GM12878 (cell line): Measurements from ENCODE around the gene TAOK2. TPM values are rescaled to one million over a fixed set of nuclear protein-coding genes. Genes with fewer than 3 reads are reported as not detected.

ENCODE experiments used
- ATAC-seq: fragments of 200-7000 bp; cut with Tn5 transposase; 3 replicates; pipeline ENCODE4 v1.9.1; 2020; ENCODE audit warnings: mild to moderate bottlenecking, moderate library complexity
- BruUV-seq: library from RNA; stranded (reverse); fragments of 400-500 nt; replicated peaks from 2 replicates; lab custom pipeline; 2021; lab: Mats Ljungman, UMichigan
- CTCF ChIA-PET: fragments of 300-600 bp; sonication (Branson Sonifier 250); formaldehyde crosslinking; extraction: SDS; loops from one replicate; lab custom pipeline; 2021; ENCODE audit warnings: inconsistent platforms; lab: Yijun Ruan, JAX
- POLR2A ChIA-PET: fragments of 350-600 bp; formaldehyde crosslinking; extraction: SDS; loops from one replicate; lab custom pipeline; 2021; ENCODE audit warnings: inconsistent platforms; lab: Charles Lee
- RAD21 ChIA-PET: fragments of 300-600 bp; sonication (Branson Sonifier 250); formaldehyde crosslinking; loops from one replicate; lab custom pipeline; 2023; ENCODE audit warnings: antibody characterized with exemption; ENCODE audit not compliant: unreplicated experiment; lab: Charles Lee
- SMC1A ChIA-PET: fragments of 300-600 bp; sonication (Branson Sonifier 250); formaldehyde crosslinking; loops from one replicate; lab custom pipeline; 2023; ENCODE audit not compliant: unreplicated experiment, uncharacterized antibody; lab: Charles Lee
- DNase-seq: peaks from one replicate; pipeline ENCODE4 v3.0.0-alpha.2; 2011; ENCODE audit warnings: low read depth, low spot score
- FAIRE-seq: peaks from 3 replicates; lab custom pipeline; 2011; peaks lifted over from hg19 to GRCh38; lab: Jason Lieb, UNC
- H2AFZ ChIP-seq: 2 replicates; pipeline ENCODE4 v1.6.0; 2011; ENCODE audit warnings: low read depth, low read length, control low read depth; ENCODE audit not compliant: control insufficient read depth
- H3K27ac ChIP-seq: 2 replicates; pipeline ENCODE4 v1.5.1; 2011; ENCODE audit warnings: control low read depth; ENCODE audit not compliant: control insufficient read depth, insufficient read depth
- H3K27me3 ChIP-seq, 2 experiments: replicated peaks in 1 of 2; 2 replicates each; pipeline versions ENCODE4 v1.6.0 to v1.6.1; 2011; ENCODE audit warnings: low read length in 1 of 2; ENCODE audit not compliant: control insufficient read depth in 2 of 2, insufficient read depth in 2 of 2
- H3K36me3 ChIP-seq, 2 experiments: 2 replicates each; pipeline ENCODE4 v1.5.1; 2011; ENCODE audit warnings: low read length in 1 of 2; ENCODE audit not compliant: control insufficient read depth in 2 of 2, insufficient read depth in 2 of 2
- H3K4me1 ChIP-seq: 2 replicates; pipeline ENCODE4 v1.6.1; 2011; ENCODE audit warnings: mild to moderate bottlenecking, low read length, moderate library complexity, mixed read lengths; ENCODE audit not compliant: control insufficient read depth, insufficient read depth
- H3K4me2 ChIP-seq: 2 replicates; pipeline ENCODE4 v1.6.0; 2011; ENCODE audit warnings: control low read depth; ENCODE audit not compliant: control insufficient read depth, insufficient read depth
- H3K4me3 ChIP-seq: fragments of 200-600 bp; sonication (generic); 2 replicates; pipeline ENCODE4 v1.5.1; 2016
- H3K79me2 ChIP-seq: 2 replicates; pipeline ENCODE4 v1.6.0; 2011; ENCODE audit warnings: low read length; ENCODE audit not compliant: control insufficient read depth, insufficient read depth
- H3K9ac ChIP-seq: 2 replicates; pipeline ENCODE4 v1.8.0; 2011; ENCODE audit warnings: low read length, control low read depth, mixed read lengths; ENCODE audit not compliant: control insufficient read depth, insufficient read depth
- H3K9me3 ChIP-seq: replicated peaks from 3 replicates; pipeline ENCODE4 v1.5.1; 2011; ENCODE audit warnings: mild to moderate bottlenecking, low read length; ENCODE audit not compliant: control insufficient read depth, insufficient read depth
- H4K20me1 ChIP-seq: 2 replicates; pipeline ENCODE4 v1.6.0; 2011; ENCODE audit not compliant: control insufficient read depth, insufficient read depth
- CHD2 ChIP-seq: IDR thresholded peaks from 2 replicates; pipeline ENCODE4 v1.6.1; 2011; ENCODE audit warnings: low read depth, low read length, improper control_type of control experiment, borderline replicate concordance
- CREM ChIP-seq: IDR thresholded peaks from 2 replicates; pipeline ENCODE4 v1.6.1; 2014; ENCODE audit warnings: antibody characterized with exemption, low read depth
- ETV6 ChIP-seq, 2 experiments: fragments of 450-650 bp in 1 of 2; IDR thresholded peaks in 1 of 2; conservative IDR thresholded peaks in 1 of 2; 2 replicates each; pipeline ENCODE4 v1.6.1; 2014; ENCODE audit warnings: antibody characterized with exemption in 1 of 2, borderline replicate concordance in 1 of 2, low read depth in 1 of 2, mild to moderate bottlenecking in 1 of 2, moderate library complexity in 1 of 2
- GABPA ChIP-seq: IDR thresholded peaks from 2 replicates; pipeline ENCODE4 v1.6.1; 2014; ENCODE audit warnings: antibody characterized with exemption, low read depth, mild to moderate bottlenecking, inconsistent platforms
- IRF4 ChIP-seq: IDR thresholded peaks from 2 replicates; pipeline ENCODE4 v1.6.1; 2011; ENCODE audit warnings: low read depth, low read length
- NFIC ChIP-seq: IDR thresholded peaks from 2 replicates; pipeline ENCODE4 v1.6.1; 2012; ENCODE audit warnings: low read depth, mild to moderate bottlenecking, inconsistent platforms, low read length, moderate library complexity
- NFXL1 ChIP-seq: fragments of 450-650 bp; IDR thresholded peaks from 2 replicates; pipeline ENCODE4 v1.6.1; 2017; ENCODE audit warnings: antibody characterized with exemption, mild to moderate bottlenecking, borderline replicate concordance
- POLR2AphosphoS2 ChIP-seq: IDR thresholded peaks from 2 replicates; pipeline ENCODE4 v1.6.1; 2011; ENCODE audit warnings: low read depth, mild to moderate bottlenecking, low read length, improper control_type of control experiment, moderate library complexity
- POU2F2 ChIP-seq: IDR thresholded peaks from 3 replicates; pipeline ENCODE4 v1.6.1; 2011; ENCODE audit warnings: low read depth, mild to moderate bottlenecking, low read length, borderline replicate concordance
- SREBF2 ChIP-seq: IDR thresholded peaks from 2 replicates; pipeline ENCODE4 v1.6.1; 2012; ENCODE audit warnings: mild to moderate bottlenecking, low read length
- SUPT20H ChIP-seq: IDR thresholded peaks from 2 replicates; pipeline ENCODE4 v1.6.1; 2011; ENCODE audit warnings: low read depth, mild to moderate bottlenecking, low read length, moderate library complexity, borderline replicate concordance; ENCODE audit not compliant: control insufficient read depth
- WGBS: methylation state at CpG from one replicate; pipeline ENCODE4 v1.1.6; 2016; ENCODE audit warnings: low lambda C conversion rate; ENCODE audit not compliant: insufficient replicate concordance, insufficient coverage; ENCODE audit errors: missing lambda C conversion rate; 5-methylcytosine and 5-hydroxymethylcytosine counted together
- in situ Hi-C: fragments of 300-500 bp; cut with MboI; formaldehyde crosslinking; loops from 9 replicates; pipeline ENCODE4 v1.14.3; 2018; ENCODE audit warnings: mixed read lengths
- intact Hi-C: fragments of 100-400 bp; cut with micrococcal nuclease; formaldehyde crosslinking; loops from one replicate; pipeline ENCODE4 v1.14.2; 2022; ENCODE audit not compliant: unreplicated experiment
- polyA plus RNA-seq, 11 experiments: library from polyadenylated mRNA; depleted of rRNA in 4 of 11; unstranded in 6 of 11; stranded (reverse) in 5 of 11; fragments of >200 nt; fragmentation: Nextera tagmentation in 4 of 11; fragmentation: Illumina TruSeq in 1 of 11; extraction: Ambion mirVana in 4 of 11; extraction: Trizol in 1 of 11; gene quantifications; 1 replicate in 1 of 11; 2 replicates in 10 of 11; pipeline versions ENCODE4 v1.2.1 to v1.2.3, GENCODE V29; 2011 to 2016; ENCODE audit warnings: inconsistent platforms in 2 of 11, missing spikeins in 2 of 11, low read depth in 1 of 11
- total RNA-seq, 4 experiments: library from RNA; depleted of rRNA in 3 of 4; stranded (reverse); fragments of >200 nt in 3 of 4; fragmentation: Illumina TruSeq in 1 of 4; extraction: Trizol in 1 of 4; gene quantifications; 2 replicates each; pipeline versions ENCODE4 v1.2.1 to v1.2.3, GENCODE V29; 2013 to 2021
- TF ChIP-seq, protein P1 (sequence below): IDR thresholded peaks from 2 replicates; pipeline ENCODE4 v1.6.1; 2011; ENCODE audit warnings: low read depth, low read length, improper control_type of control experiment, borderline replicate concordance
- TF ChIP-seq, protein P2 (sequence below): fragments of 450-650 bp; IDR thresholded peaks from 2 replicates; pipeline ENCODE4 v1.6.1; 2014; ENCODE audit warnings: mild to moderate bottlenecking
- TF ChIP-seq, protein P3 (sequence below): IDR thresholded peaks from 2 replicates; pipeline ENCODE4 v1.6.1; 2012; ENCODE audit warnings: improper control_type of control experiment, low read depth, low read length; ENCODE audit not compliant: insufficient replicate concordance

Gene TAOK2
- total and polyA plus RNA-seq, 10 of the 15 experiments (the other 5 are each of a cell fraction or from before 2014, with no cell fraction given), result 0.14 to 40.2 (median 11.6) TPM

DNA sequence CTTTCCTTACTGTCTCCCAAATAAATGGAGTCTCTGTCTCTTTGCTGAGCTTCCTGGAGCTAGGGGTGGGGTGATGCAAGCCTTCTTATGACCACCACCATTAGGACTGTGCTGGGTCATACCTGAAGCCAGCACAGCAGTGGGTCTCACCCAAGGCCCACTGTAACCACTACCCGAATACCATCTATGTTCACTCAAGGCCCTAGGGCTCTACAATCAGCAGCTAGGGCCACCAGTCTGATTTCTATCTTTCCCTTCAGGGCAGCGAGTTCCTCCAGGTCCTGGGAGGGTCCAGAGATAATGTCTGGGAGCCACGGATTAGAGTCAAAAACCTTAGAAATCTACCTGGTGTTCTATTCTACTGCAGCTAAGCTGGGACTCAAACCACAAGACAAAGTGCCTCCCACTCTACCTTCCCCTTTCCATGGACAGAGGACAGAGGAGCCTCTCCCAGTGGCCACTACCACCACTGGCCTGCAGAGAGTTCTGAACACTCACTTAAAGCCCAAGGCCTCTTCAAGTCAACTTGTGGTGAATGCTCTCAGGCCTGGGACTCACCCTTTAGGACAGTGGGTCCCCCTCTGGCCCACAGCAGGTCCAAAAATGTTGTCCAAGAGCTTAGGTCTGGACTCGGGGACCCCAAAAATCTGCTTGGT is 22.7 kb upstream of the TAOK2 start (continued):
- TF ChIP-seq GABPA (no peak), CHD2 (no peak), POU2F2 (no peak), POLR2AphosphoS2 (no peak), SUPT20H (no peak), SREBF2 (no peak)
- TF ChIP-seq, protein P1, sequence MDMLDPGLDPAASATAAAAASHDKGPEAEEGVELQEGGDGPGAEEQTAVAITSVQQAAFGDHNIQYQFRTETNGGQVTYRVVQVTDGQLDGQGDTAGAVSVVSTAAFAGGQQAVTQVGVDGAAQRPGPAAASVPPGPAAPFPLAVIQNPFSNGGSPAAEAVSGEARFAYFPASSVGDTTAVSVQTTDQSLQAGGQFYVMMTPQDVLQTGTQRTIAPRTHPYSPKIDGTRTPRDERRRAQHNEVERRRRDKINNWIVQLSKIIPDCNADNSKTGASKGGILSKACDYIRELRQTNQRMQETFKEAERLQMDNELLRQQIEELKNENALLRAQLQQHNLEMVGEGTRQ, result no peak
- TF ChIP-seq, protein P2, sequence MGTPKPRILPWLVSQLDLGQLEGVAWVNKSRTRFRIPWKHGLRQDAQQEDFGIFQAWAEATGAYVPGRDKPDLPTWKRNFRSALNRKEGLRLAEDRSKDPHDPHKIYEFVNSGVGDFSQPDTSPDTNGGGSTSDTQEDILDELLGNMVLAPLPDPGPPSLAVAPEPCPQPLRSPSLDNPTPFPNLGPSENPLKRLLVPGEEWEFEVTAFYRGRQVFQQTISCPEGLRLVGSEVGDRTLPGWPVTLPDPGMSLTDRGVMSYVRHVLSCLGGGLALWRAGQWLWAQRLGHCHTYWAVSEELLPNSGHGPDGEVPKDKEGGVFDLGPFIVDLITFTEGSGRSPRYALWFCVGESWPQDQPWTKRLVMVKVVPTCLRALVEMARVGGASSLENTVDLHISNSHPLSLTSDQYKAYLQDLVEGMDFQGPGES, result no peak

DNA sequence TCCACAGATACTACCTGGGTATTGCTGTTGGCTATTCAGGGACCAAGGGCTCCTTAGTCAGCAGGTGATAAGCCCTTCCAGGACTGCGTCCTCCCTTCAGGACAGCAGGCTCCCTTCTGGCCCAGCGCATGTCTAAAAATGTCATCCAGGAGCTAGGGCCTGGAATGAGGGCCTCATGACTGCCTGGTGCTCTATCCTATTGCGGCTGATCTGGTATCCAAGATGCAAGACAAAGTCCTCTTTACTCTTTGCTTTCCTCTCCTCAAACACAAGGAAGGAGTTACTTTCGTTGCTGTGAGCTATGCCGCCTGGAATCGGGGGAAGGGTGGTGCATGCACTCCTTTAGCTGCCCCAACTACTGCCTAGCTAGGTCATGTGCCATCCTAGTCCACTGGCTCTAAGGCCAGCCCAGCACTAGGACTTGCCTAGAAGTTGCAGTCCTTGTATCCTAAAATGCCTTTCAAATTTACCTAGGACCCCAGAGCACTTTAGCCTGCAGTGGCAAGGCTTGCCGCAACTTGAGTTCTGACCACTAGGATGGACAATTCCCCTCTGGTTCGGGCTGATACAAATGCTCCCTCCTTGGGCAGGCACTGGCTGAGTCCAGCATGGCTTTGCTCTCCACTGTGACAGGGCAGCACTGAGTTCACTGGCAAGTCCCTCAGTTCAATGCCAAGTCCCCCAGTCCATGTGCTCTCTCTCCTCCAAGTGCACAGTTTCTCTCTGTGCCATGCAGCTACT is 21.9 kb upstream of the TAOK2 start:
- Histone ChIP-seq H3K4me2 (no peak overlapping the region), H3K9ac (no peak overlapping the region), H3K9me3 (no peaks in the 10 kb centered on the region; the same call in 2 of the 3 replicates), H3K79me2 (no peaks in the 10 kb centered on the region), H3K36me3 (no peaks in the 10 kb centered on the region), H3K4me3 (no peak overlapping the region), H3K27ac (no peak overlapping the region), H3K27me3 (no peaks in the 10 kb centered on the region), H4K20me1 (no peaks in the 10 kb centered on the region), H3K4me1 (no peaks in the 10 kb centered on the region), H2AFZ (no peak overlapping the region)
- SMC1A ChIA-PET, result no interaction called here
- in situ Hi-C loops, result no loop called here
- intact Hi-C loops, result no loop called here
- DNase-seq (no peak), FAIRE-seq (no peak), ATAC-seq (no peak)
- POLR2A ChIA-PET, result interaction anchor here (0.6 to 1.0 kb wide), 2 partner anchors 42 to 112 kb away, joined by 3 to 4 read pairs; no protein-coding TSS in a partner anchor
- CTCF ChIA-PET, result no interaction called here
- 64% methylated on average over 8 of the region's 8 CpGs for WGBS
- RAD21 ChIA-PET, result no interaction called here
- no TSS peak for BruUV-seq
- TF ChIP-seq ETV6 (conservative IDR thresholded peaks at IDR 0.05 in 1 of 2, IDR thresholded peaks at IDR 0.05 in 1 of 2; ENCODE audit: borderline replicate concordance in 1 of 2, low read depth in 1 of 2) (no peak), SUPT20H (no peak), NFIC (no peak), NFXL1 (no peak), CREM (no peak), IRF4 (no peak)
- TF ChIP-seq, protein P3, sequence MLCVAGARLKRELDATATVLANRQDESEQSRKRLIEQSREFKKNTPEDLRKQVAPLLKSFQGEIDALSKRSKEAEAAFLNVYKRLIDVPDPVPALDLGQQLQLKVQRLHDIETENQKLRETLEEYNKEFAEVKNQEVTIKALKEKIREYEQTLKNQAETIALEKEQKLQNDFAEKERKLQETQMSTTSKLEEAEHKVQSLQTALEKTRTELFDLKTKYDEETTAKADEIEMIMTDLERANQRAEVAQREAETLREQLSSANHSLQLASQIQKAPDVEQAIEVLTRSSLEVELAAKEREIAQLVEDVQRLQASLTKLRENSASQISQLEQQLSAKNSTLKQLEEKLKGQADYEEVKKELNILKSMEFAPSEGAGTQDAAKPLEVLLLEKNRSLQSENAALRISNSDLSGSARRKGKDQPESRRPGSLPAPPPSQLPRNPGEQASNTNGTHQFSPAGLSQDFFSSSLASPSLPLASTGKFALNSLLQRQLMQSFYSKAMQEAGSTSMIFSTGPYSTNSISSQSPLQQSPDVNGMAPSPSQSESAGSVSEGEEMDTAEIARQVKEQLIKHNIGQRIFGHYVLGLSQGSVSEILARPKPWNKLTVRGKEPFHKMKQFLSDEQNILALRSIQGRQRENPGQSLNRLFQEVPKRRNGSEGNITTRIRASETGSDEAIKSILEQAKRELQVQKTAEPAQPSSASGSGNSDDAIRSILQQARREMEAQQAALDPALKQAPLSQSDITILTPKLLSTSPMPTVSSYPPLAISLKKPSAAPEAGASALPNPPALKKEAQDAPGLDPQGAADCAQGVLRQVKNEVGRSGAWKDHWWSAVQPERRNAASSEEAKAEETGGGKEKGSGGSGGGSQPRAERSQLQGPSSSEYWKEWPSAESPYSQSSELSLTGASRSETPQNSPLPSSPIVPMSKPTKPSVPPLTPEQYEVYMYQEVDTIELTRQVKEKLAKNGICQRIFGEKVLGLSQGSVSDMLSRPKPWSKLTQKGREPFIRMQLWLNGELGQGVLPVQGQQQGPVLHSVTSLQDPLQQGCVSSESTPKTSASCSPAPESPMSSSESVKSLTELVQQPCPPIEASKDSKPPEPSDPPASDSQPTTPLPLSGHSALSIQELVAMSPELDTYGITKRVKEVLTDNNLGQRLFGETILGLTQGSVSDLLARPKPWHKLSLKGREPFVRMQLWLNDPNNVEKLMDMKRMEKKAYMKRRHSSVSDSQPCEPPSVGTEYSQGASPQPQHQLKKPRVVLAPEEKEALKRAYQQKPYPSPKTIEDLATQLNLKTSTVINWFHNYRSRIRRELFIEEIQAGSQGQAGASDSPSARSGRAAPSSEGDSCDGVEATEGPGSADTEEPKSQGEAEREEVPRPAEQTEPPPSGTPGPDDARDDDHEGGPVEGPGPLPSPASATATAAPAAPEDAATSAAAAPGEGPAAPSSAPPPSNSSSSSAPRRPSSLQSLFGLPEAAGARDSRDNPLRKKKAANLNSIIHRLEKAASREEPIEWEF, result no peak
